Caco-2 (cell line): ENCODE data around the gene OR11A1. TPM values are rescaled to one million over a fixed set of nuclear protein-coding genes. Genes with fewer than 3 reads are reported as not detected.

Experiments
- BruUV-seq: library from RNA; stranded (reverse); fragments of 400-500 nt; replicated peaks from 2 replicates; lab custom pipeline; 2021; lab: Mats Ljungman, UMichigan
- CTCF ChIA-PET: fragments of 300-600 bp; sonication (Branson Sonifier 250); formaldehyde crosslinking; loops from one replicate; lab custom pipeline; 2022; ENCODE audit warnings: antibody characterized with exemption; lab: Charles Lee
- POLR2A ChIA-PET: fragments of 300-600 bp; sonication (Branson Sonifier 250); formaldehyde crosslinking; loops from one replicate; lab custom pipeline; 2022; ENCODE audit warnings: antibody characterized with exemption; lab: Charles Lee
- DNase-seq, 2 experiments: peaks; one replicate each; pipeline versions ENCODE4 v3.0.0 to v3.0.0-alpha.2; 2020 to 2022
- H3K27me3 ChIP-seq: replicated peaks from 2 replicates; pipeline ENCODE4 v1.6.0; 2011; ENCODE audit warnings: low read length; ENCODE audit not compliant: control insufficient read depth, insufficient read depth
- H3K36me3 ChIP-seq: 2 replicates; pipeline ENCODE4 v1.5.1; 2011; ENCODE audit warnings: low read length; ENCODE audit not compliant: control insufficient read depth, insufficient read depth
- H3K4me1 ChIP-seq: fragments of 250-450 bp; sonication (Bioruptor Pico); 2 replicates; pipeline ENCODE4 v1.5.1; 2020; ENCODE audit warnings: mild to moderate bottlenecking
- H3K4me3 ChIP-seq: 2 replicates; pipeline ENCODE4 v1.5.1; 2011; ENCODE audit warnings: low read depth, mild to moderate bottlenecking, control low read depth, low read length
- H3K9me3 ChIP-seq: fragments of 250-450 bp; sonication (Bioruptor Pico); 2 replicates; pipeline ENCODE4 v1.5.1; 2020; ENCODE audit warnings: mild to moderate bottlenecking, moderate library complexity
- H3K27ac Mint-ChIP-seq: one replicate; pipeline ENCODE4 v1.8.0; 2022; ENCODE audit warnings: mixed read lengths; ENCODE audit not compliant: unreplicated experiment
- H3K27me3 Mint-ChIP-seq: one replicate; pipeline ENCODE4 v1.8.0; 2022; ENCODE audit warnings: mixed read lengths; ENCODE audit not compliant: insufficient read depth, unreplicated experiment
- H3K36me3 Mint-ChIP-seq: one replicate; pipeline ENCODE4 v1.8.0; 2022; ENCODE audit warnings: mild to moderate bottlenecking, mixed read lengths; ENCODE audit not compliant: insufficient read depth, unreplicated experiment
- H3K4me1 Mint-ChIP-seq: one replicate; pipeline ENCODE4 v1.8.0; 2022; ENCODE audit warnings: low read depth, mixed read lengths; ENCODE audit not compliant: unreplicated experiment
- H3K4me3 Mint-ChIP-seq: one replicate; pipeline ENCODE4 v1.8.0; 2022; ENCODE audit warnings: mild to moderate bottlenecking, moderate library complexity, mixed read lengths; ENCODE audit not compliant: unreplicated experiment
- H3K9me3 Mint-ChIP-seq: one replicate; pipeline ENCODE4 v1.8.0; 2022; ENCODE audit warnings: mixed read lengths; ENCODE audit not compliant: unreplicated experiment
- CTCF ChIP-seq, 2 experiments: fragments of 200-600 bp in 1 of 2; IDR thresholded peaks; 1 replicate in 1 of 2; 2 replicates in 1 of 2; pipeline versions ENCODE4 v1.5.1 to v1.8.0; 2011 to 2022; ENCODE audit warnings: antibody characterized with exemption in 1 of 2, control low read depth in 1 of 2, inconsistent platforms in 1 of 2, low read depth in 1 of 2, low read length in 1 of 2, mild to moderate bottlenecking in 1 of 2, moderate library complexity in 1 of 2; ENCODE audit not compliant: insufficient read depth in 1 of 2, severe bottlenecking in 1 of 2, unreplicated experiment in 1 of 2
- intact Hi-C: fragments of 100-400 bp; cut with micrococcal nuclease; formaldehyde crosslinking; loops from one replicate; pipeline ENCODE4 v1.10.0; 2022; ENCODE audit not compliant: unreplicated experiment
- total RNA-seq: library from RNA; stranded (reverse); gene quantifications from 2 replicates; pipeline ENCODE4 v1.2.3, GENCODE V29; 2022

OR11A1 gene
- total RNA-seq, 1 experiment from 2014 or later, result not detected

GRCh38 chr6:29487660-29488059, 30.8 kb upstream of the OR11A1 start, which contains the start of gene MAS1L:
TSS of gene MAS1L (minus strand) at chr6:29487956. CDS start at chr6:29487902, 54 bp downstream.
- BruUV-seq, result no TSS peak
- Mint-ChIP-seq H3K9me3 (no peaks in the 10 kb centered on the region), H3K4me3 (no peak within 1 kb of the TSS), H3K27ac (no peak within 1 kb of the TSS), H3K27me3 (no peaks in the 10 kb centered on the region), H3K4me1 (no peaks in the 10 kb centered on the region), H3K36me3 (no peaks in the 10 kb centered on the region)
- H3K27me3 ChIP-seq, result no peaks in the 10 kb centered on the region
- no peaks in the 10 kb centered on the region for H3K36me3 ChIP-seq
- intact Hi-C loops, result no loop called here
- TF ChIP-seq CTCF (IDR thresholded peaks at IDR 0.05; ENCODE audit: insufficient read depth in 1 of 2, low read depth in 1 of 2, low read length in 1 of 2, severe bottlenecking in 1 of 2, unreplicated experiment in 1 of 2), result no peak
- ChIA-PET POLR2A (no interaction called here), CTCF (no interaction called here)
- no peak for DNase-seq
- no peaks in the 10 kb centered on the region for H3K9me3 ChIP-seq
- H3K4me1 ChIP-seq, result no peaks in the 10 kb centered on the region
- no peak within 1 kb of the TSS for H3K4me3 ChIP-seq

DNA sequence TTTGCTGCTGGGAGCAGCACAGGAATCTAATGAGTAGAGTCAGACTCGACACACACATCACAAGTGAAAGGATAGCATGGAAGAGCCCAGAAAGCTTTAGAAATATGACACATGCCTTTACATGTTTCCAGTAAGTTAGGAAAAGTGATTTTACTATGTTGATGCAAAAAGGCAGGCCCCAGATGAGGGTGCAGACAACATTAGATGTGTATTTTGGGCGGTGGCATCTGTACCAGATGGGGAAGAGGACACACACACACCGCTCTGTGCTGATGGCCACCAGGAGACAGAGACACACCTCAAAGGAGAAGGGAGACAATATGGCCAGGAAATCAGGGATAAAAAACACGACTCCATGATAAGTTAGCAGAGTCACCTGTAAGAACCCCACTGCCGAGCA, 30.3 kb upstream of the OR11A1 start:
- no peaks in the 10 kb centered on the region for H3K36me3 ChIP-seq
- CTCF ChIA-PET, result no interaction called here
- POLR2A ChIA-PET, result no interaction called here
- Mint-ChIP-seq H3K4me3 (no peak overlapping the region), H3K36me3 (no peaks in the 10 kb centered on the region), H3K9me3 (no peaks in the 10 kb centered on the region), H3K27ac (no peak overlapping the region), H3K27me3 (no peaks in the 10 kb centered on the region), H3K4me1 (no peaks in the 10 kb centered on the region)
- no peak overlapping the region for H3K4me3 ChIP-seq
- no TSS peak for BruUV-seq
- H3K9me3 ChIP-seq, result no peaks in the 10 kb centered on the region
- no peak for TF ChIP-seq CTCF (IDR thresholded peaks at IDR 0.05; ENCODE audit: insufficient read depth in 1 of 2, low read depth in 1 of 2, low read length in 1 of 2, severe bottlenecking in 1 of 2, unreplicated experiment in 1 of 2)
- no peaks in the 10 kb centered on the region for H3K27me3 ChIP-seq
- H3K4me1 ChIP-seq, result no peaks in the 10 kb centered on the region
- intact Hi-C loops, result no loop called here
- DNase-seq, result no peak

DNA sequence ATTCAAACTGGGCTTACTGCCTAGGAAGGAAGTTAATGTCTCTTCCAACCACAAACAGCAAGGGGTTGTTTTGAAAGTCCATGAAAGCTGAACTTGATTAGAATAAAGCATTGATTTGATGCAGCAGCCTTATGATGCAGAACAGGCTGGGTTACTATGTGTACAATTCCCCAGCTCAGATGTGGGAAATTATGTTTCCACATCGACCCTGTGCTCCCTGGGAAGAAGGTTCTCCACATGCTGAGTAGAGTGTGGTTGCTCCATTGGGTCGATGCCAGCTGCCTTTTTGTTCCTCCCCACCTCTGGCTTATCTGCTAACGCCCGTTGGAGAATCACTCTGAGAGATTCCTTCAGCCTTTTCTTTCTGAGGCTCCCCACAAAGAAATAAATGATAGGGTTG, 29.7 kb upstream of the OR11A1 start:
- no peaks in the 10 kb centered on the region for H3K27me3 Mint-ChIP-seq
- CTCF ChIA-PET, result no interaction called here

More for the DNA sequence above, 29.7 kb upstream of the OR11A1 start:
- H3K36me3 Mint-ChIP-seq, result no peaks in the 10 kb centered on the region
- intact Hi-C loops, result no loop called here
- no peaks in the 10 kb centered on the region for H3K9me3 ChIP-seq
- TF ChIP-seq CTCF (IDR thresholded peaks at IDR 0.05; ENCODE audit: insufficient read depth in 1 of 2, low read depth in 1 of 2, low read length in 1 of 2, severe bottlenecking in 1 of 2, unreplicated experiment in 1 of 2), result no peak
- DNase-seq, result no peak
- no peaks in the 10 kb centered on the region for H3K9me3 Mint-ChIP-seq
- H3K4me1 ChIP-seq, result no peaks in the 10 kb centered on the region
- H3K36me3 ChIP-seq, result no peaks in the 10 kb centered on the region
- no TSS peak for BruUV-seq
- H3K27ac Mint-ChIP-seq, result no peak overlapping the region
- H3K4me1 Mint-ChIP-seq, result no peaks in the 10 kb centered on the region
- H3K4me3 ChIP-seq, result no peak overlapping the region
- H3K4me3 Mint-ChIP-seq, result no peak overlapping the region
- no peaks in the 10 kb centered on the region for H3K27me3 ChIP-seq
- POLR2A ChIA-PET, result interaction anchor here (0.6 kb wide), 1 partner anchor 452 kb away, joined by 3 read pairs; no protein-coding TSS in a partner anchor
